Fibroblast of lung (primary cell): ENCODE data around the gene TNFSF9. TPM values are rescaled to one million over a fixed set of nuclear protein-coding genes. Genes with fewer than 3 reads are reported as not detected.

Experiments
- DNase-seq, 2 donors: peaks; one replicate each; pipeline versions ENCODE4 v3.0.0 to v3.0.0-alpha.2; 2010; ENCODE audit warnings: low read depth in 2 of 2
- H2AFZ ChIP-seq: 2 replicates; pipeline ENCODE4 v1.5.1; 2012; ENCODE audit warnings: low read length, control low read depth, inconsistent platforms
- H3K27ac ChIP-seq: 2 replicates; pipeline ENCODE4 v1.5.1; 2011; ENCODE audit warnings: low read length, control low read depth; ENCODE audit not compliant: insufficient read depth
- H3K27me3 ChIP-seq: 2 replicates; pipeline ENCODE4 v1.5.1; 2011; ENCODE audit warnings: mild to moderate bottlenecking, low read length; ENCODE audit not compliant: control insufficient read depth, insufficient read depth
- H3K36me3 ChIP-seq: 2 replicates; pipeline ENCODE4 v1.5.1; 2011; ENCODE audit warnings: low read length; ENCODE audit not compliant: control insufficient read depth, insufficient read depth
- H3K4me1 ChIP-seq: 2 replicates; pipeline ENCODE4 v1.5.1; 2011; ENCODE audit warnings: low read length; ENCODE audit not compliant: control insufficient read depth, insufficient read depth; ENCODE audit errors: extremely low read depth
- H3K4me2 ChIP-seq: 2 replicates; pipeline ENCODE4 v1.5.1; 2011; ENCODE audit warnings: low read length, control low read depth; ENCODE audit not compliant: insufficient read depth; ENCODE audit errors: extremely low read depth
- H3K4me3 ChIP-seq, 4 experiments: fragments of 200-600 bp in 1 of 4; sonication (generic) in 1 of 4; replicated peaks in 1 of 4; 2 replicates each; pipeline ENCODE4 v1.5.1; 2011 to 2016; ENCODE audit warnings: low read length in 4 of 4, low read depth in 3 of 4, mild to moderate bottlenecking in 3 of 4, control low read depth in 2 of 4, inconsistent platforms in 1 of 4, mixed read lengths in 1 of 4; ENCODE audit not compliant: insufficient read depth in 1 of 4; ENCODE audit errors: control extremely low read depth in 1 of 4
- H3K79me2 ChIP-seq: 2 replicates; pipeline ENCODE4 v1.5.1; 2012; ENCODE audit warnings: mild to moderate bottlenecking, low read length, inconsistent platforms; ENCODE audit not compliant: control insufficient read depth, insufficient read depth
- H3K9ac ChIP-seq: 2 replicates; pipeline ENCODE4 v1.5.1; 2011; ENCODE audit warnings: mild to moderate bottlenecking, low read length, control low read depth; ENCODE audit not compliant: insufficient read depth
- H3K9me3 ChIP-seq: 2 replicates; pipeline ENCODE4 v1.5.1; 2012; ENCODE audit warnings: low read depth, low read length; ENCODE audit not compliant: control insufficient read depth, insufficient read depth
- H4K20me1 ChIP-seq: 2 replicates; pipeline ENCODE4 v1.5.1; 2011; ENCODE audit warnings: low read length; ENCODE audit not compliant: control insufficient read depth, insufficient read depth; ENCODE audit errors: extremely low read depth
- EZH2 ChIP-seq: IDR thresholded peaks from 2 replicates; pipeline ENCODE4 v1.5.1; 2012; ENCODE audit warnings: low read length, control low read depth, mild to moderate bottlenecking; ENCODE audit errors: missing control alignments
- polyA plus RNA-seq, 2 donors: library from polyadenylated mRNA; depleted of rRNA in 1 of 2; stranded (reverse) in 1 of 2; unstranded in 1 of 2; fragments of >200 nt; gene quantifications; 2 replicates each; pipeline ENCODE4 v1.2.1, GENCODE V29; 2011 to 2012; ENCODE audit warnings: missing spikeins in 1 of 2
- total RNA-seq: library from RNA; depleted of rRNA; stranded (reverse); fragments of >200 nt; gene quantifications from 2 replicates; pipeline ENCODE4 v1.2.1, GENCODE V29; 2014
- TF ChIP-seq, protein P1 (sequence below), 2 donors: IDR thresholded peaks in 1 of 2; conservative IDR thresholded peaks in 1 of 2; 1 replicate in 1 of 2; 2 replicates in 1 of 2; pipeline ENCODE4 v1.5.1; 2011 to 2012; ENCODE audit warnings: low read length in 2 of 2, control low read depth in 1 of 2, inconsistent platforms in 1 of 2, low read depth in 1 of 2, mild to moderate bottlenecking in 1 of 2

Gene TNFSF9
- total and polyA plus RNA-seq, 2 donors (not counting 1 experiment from before 2014, with no cell fraction given), result 0.22 to 0.66 TPM

DNA sequence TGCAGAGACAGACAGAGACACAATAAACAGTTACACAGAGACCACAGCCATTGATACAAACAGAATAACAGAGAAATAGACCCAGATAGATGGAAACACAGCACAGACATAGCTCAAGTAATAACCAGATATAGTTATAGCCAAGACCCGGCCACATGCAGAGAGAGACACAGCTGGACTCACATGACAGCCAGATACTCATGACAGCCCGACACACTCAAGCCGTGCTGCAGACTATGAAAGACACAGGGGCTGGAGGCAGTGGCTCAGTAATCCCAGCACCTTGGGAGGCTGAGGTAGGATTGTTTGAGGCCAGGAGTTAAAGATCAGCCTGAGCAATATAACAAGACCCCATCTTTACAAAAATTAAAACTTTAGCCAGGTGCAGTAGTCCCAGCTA is 47.6 kb upstream of the TNFSF9 start:
- no peak overlapping the region for H3K4me2 ChIP-seq
- H3K79me2 ChIP-seq, result no peaks in the 10 kb centered on the region
- H3K9ac ChIP-seq, result no peak overlapping the region
- DNase-seq, result no peak
- H4K20me1 ChIP-seq, result no peaks in the 10 kb centered on the region
- H2AFZ ChIP-seq, result no peak overlapping the region
- no peaks in the 10 kb centered on the region for H3K27me3 ChIP-seq
- no peaks in the 10 kb centered on the region for H3K9me3 ChIP-seq
- no peak for TF ChIP-seq EZH2
- TF ChIP-seq, protein P1, sequence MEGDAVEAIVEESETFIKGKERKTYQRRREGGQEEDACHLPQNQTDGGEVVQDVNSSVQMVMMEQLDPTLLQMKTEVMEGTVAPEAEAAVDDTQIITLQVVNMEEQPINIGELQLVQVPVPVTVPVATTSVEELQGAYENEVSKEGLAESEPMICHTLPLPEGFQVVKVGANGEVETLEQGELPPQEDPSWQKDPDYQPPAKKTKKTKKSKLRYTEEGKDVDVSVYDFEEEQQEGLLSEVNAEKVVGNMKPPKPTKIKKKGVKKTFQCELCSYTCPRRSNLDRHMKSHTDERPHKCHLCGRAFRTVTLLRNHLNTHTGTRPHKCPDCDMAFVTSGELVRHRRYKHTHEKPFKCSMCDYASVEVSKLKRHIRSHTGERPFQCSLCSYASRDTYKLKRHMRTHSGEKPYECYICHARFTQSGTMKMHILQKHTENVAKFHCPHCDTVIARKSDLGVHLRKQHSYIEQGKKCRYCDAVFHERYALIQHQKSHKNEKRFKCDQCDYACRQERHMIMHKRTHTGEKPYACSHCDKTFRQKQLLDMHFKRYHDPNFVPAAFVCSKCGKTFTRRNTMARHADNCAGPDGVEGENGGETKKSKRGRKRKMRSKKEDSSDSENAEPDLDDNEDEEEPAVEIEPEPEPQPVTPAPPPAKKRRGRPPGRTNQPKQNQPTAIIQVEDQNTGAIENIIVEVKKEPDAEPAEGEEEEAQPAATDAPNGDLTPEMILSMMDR (conservative IDR thresholded peaks at IDR 0.05 in 1 of 2, IDR thresholded peaks at IDR 0.05 in 1 of 2; ENCODE audit: low read depth in 1 of 2, low read length in 2 of 2), result no peak
- no peak overlapping the region for H3K4me3 ChIP-seq
- no peak overlapping the region for H3K27ac ChIP-seq
- no peaks in the 10 kb centered on the region for H3K36me3 ChIP-seq
- no peaks in the 10 kb centered on the region for H3K4me1 ChIP-seq

- Histone ChIP-seq H2AFZ (no peak overlapping the region), H3K9me3 (no peaks in the 10 kb centered on the region), H3K4me1 (no peaks in the 10 kb centered on the region), H3K36me3 (no peaks in the 10 kb centered on the region), H3K4me2 (no peak overlapping the region), H3K27me3 (no peaks in the 10 kb centered on the region), H3K9ac (no peak overlapping the region), H3K79me2 (no peaks in the 10 kb centered on the region), H3K27ac (no peak overlapping the region), H4K20me1 (no peaks in the 10 kb centered on the region), H3K4me3 (no peak overlapping the region)
- TF ChIP-seq, protein P1 (conservative IDR thresholded peaks at IDR 0.05 in 1 of 2, IDR thresholded peaks at IDR 0.05 in 1 of 2; ENCODE audit: low read depth in 1 of 2, low read length in 2 of 2), result no peak
- no peak for TF ChIP-seq EZH2
- no peak for DNase-seq
Measured at GRCh38 chr19:6484230-6484629, 46.6 kb upstream of the TNFSF9 start.

- H3K9me3 ChIP-seq, result no peaks in the 10 kb centered on the region
- DNase-seq, result no peak
Measured at GRCh38 chr19:6484831-6485230, 46.0 kb upstream of the TNFSF9 start.

More at GRCh38 chr19:6484831-6485230, 46.0 kb upstream of the TNFSF9 start:
- Histone ChIP-seq H3K4me3 (no peak overlapping the region), H2AFZ (no peak overlapping the region), H3K4me1 (no peaks in the 10 kb centered on the region), H3K27ac (no peak overlapping the region), H3K79me2 (no peaks in the 10 kb centered on the region), H3K27me3 (no peaks in the 10 kb centered on the region), H4K20me1 (no peaks in the 10 kb centered on the region), H3K4me2 (no peak overlapping the region), H3K36me3 (no peaks in the 10 kb centered on the region), H3K9ac (no peak overlapping the region)
- TF ChIP-seq, protein P1 (conservative IDR thresholded peaks at IDR 0.05 in 1 of 2, IDR thresholded peaks at IDR 0.05 in 1 of 2; ENCODE audit: low read depth in 1 of 2, low read length in 2 of 2), result no peak
- no peak for TF ChIP-seq EZH2
